Measurements from ENCODE around the gene SLC25A40.
"Not testable (repeated sequence)": the region's sequence is repeated elsewhere in the genome, so short reads cannot be mapped to it uniquely, and the experiment has no call there.

SLC25A40 gene

GRCh38 chr7:87878208-87878735, 2.1 kb upstream of the SLC25A40 start:
- DNase-seq (ENCODE audit: extremely low read depth, insufficient read length): no peak
- Histone ChIP-seq H3K36me3 (ENCODE audit: control insufficient read depth, insufficient read depth, low read length) (no peaks in the 10 kb centered on the region; the same call in none of the 2 replicates), H3K4me3 (replicated peaks; ENCODE audit: low read depth, low read length) (peak overlapping the region; percentile 79), H3K27me3 (replicated peaks; ENCODE audit: control insufficient read depth, insufficient read depth, low read length) (no peaks in the 10 kb centered on the region)
- TF ChIP-seq CTCF (IDR thresholded peaks at IDR 0.05; ENCODE audit: insufficient read depth, low read length, poor library complexity, severe bottlenecking): no peak

- DNase-seq (ENCODE audit: extremely low read depth, insufficient read length): no peak
- no peak for TF ChIP-seq CTCF (IDR thresholded peaks at IDR 0.05; ENCODE audit: insufficient read depth, low read length, poor library complexity, severe bottlenecking)
- H3K36me3 ChIP-seq (ENCODE audit: control insufficient read depth, insufficient read depth, low read length): no peaks in the 10 kb centered on the region; the same call in none of the 2 replicates
Measured at GRCh38 chr7:87877366-87878040, 1.3 kb upstream of the SLC25A40 start.

GRCh38 chr7:87876869-87877234, 692 bp upstream of the SLC25A40 start:
- H3K27me3 ChIP-seq (replicated peaks; ENCODE audit: control insufficient read depth, insufficient read depth, low read length): no peaks in the 10 kb centered on the region
- H3K4me3 ChIP-seq (replicated peaks; ENCODE audit: low read depth, low read length): peak overlapping the region; percentile 79
- TF ChIP-seq CTCF (IDR thresholded peaks at IDR 0.05; ENCODE audit: insufficient read depth, low read length, poor library complexity, severe bottlenecking): no peak
- DNase-seq (ENCODE audit: extremely low read depth, insufficient read length): no peak
- H3K36me3 ChIP-seq (ENCODE audit: control insufficient read depth, insufficient read depth, low read length): no peaks in the 10 kb centered on the region; the same call in none of the 2 replicates

More at GRCh38 chr7:87877366-87878040, 1.3 kb upstream of the SLC25A40 start:
- Histone ChIP-seq H3K27me3 (replicated peaks; ENCODE audit: control insufficient read depth, insufficient read depth, low read length) (no peaks in the 10 kb centered on the region), H3K4me3 (replicated peaks; ENCODE audit: low read depth, low read length) (peak overlapping the region; percentile 79)

GRCh38 chr7:87875151-87876039, 765 bp downstream of the SLC25A40 start:
- Histone ChIP-seq H3K36me3 (ENCODE audit: control insufficient read depth, insufficient read depth, low read length) (peaks cover 2% of the 10 kb centered on the region), H3K4me3 (replicated peaks; ENCODE audit: low read depth, low read length) (peak overlapping the region; percentile 90), H3K27me3 (replicated peaks; ENCODE audit: control insufficient read depth, insufficient read depth, low read length) (no peaks in the 10 kb centered on the region)
- no peak for TF ChIP-seq CTCF (IDR thresholded peaks at IDR 0.05; ENCODE audit: insufficient read depth, low read length, poor library complexity, severe bottlenecking)
- DNase-seq (ENCODE audit: extremely low read depth, insufficient read length): no peak

GRCh38 chr7:87874066-87874465, 2.1 kb downstream of the SLC25A40 start:
- TF ChIP-seq CTCF (IDR thresholded peaks at IDR 0.05; ENCODE audit: insufficient read depth, low read length, poor library complexity, severe bottlenecking): no peak
- peaks cover 2% of the 10 kb centered on the region for H3K36me3 ChIP-seq (ENCODE audit: control insufficient read depth, insufficient read depth, low read length)
- DNase-seq (ENCODE audit: extremely low read depth, insufficient read length): no peak
- H3K4me3 ChIP-seq (replicated peaks; ENCODE audit: low read depth, low read length): peak overlapping the region; percentile 90
- H3K27me3 ChIP-seq (replicated peaks; ENCODE audit: control insufficient read depth, insufficient read depth, low read length): no peaks in the 10 kb centered on the region

GRCh38 chr7:87873328-87873727, 2.8 kb downstream of the SLC25A40 start:
- not testable (repeated sequence) for H3K27me3 ChIP-seq (replicated peaks; ENCODE audit: control insufficient read depth, insufficient read depth, low read length); DNase-seq (ENCODE audit: extremely low read depth, insufficient read length); H3K36me3 ChIP-seq (ENCODE audit: control insufficient read depth, insufficient read depth, low read length); H3K4me3 ChIP-seq (replicated peaks; ENCODE audit: low read depth, low read length)

Measured in GM06990 (cell line).